OCI-LY1 (cell line): Measurements from ENCODE around the gene CD226.

Experiments
- CTCF ChIP-seq: fragments of 200-600 bp; sonication (generic), shearing (Covaris generic); IDR thresholded peaks from 2 replicates; pipeline ENCODE4 v1.5.1; 2017; ENCODE audit warnings: mild to moderate bottlenecking, antibody characterized with exemption, low read length, moderate library complexity, mixed read lengths
- EZH2 ChIP-seq: fragments of 200-600 bp; sonication (generic), shearing (Covaris generic); IDR thresholded peaks from 2 replicates; pipeline ENCODE4 v1.8.0; 2017; ENCODE audit warnings: borderline replicate concordance, mixed run types, mild to moderate bottlenecking, antibody characterized with exemption, low read length, moderate library complexity, mixed read lengths

- no peak for TF ChIP-seq EZH2
- TF ChIP-seq CTCF: no peak
Observed at GRCh38 chr18:69900941-69901340, 46.7 kb downstream of the CD226 start.
